ENCODE data around the gene ZG16B. TPM values are rescaled to one million over a fixed set of nuclear protein-coding genes. Genes with fewer than 3 reads are reported as not detected.

The ZG16B gene
- total and polyA plus RNA-seq, 7 donors: 0.62 TPM; not detected in 6

DNA sequence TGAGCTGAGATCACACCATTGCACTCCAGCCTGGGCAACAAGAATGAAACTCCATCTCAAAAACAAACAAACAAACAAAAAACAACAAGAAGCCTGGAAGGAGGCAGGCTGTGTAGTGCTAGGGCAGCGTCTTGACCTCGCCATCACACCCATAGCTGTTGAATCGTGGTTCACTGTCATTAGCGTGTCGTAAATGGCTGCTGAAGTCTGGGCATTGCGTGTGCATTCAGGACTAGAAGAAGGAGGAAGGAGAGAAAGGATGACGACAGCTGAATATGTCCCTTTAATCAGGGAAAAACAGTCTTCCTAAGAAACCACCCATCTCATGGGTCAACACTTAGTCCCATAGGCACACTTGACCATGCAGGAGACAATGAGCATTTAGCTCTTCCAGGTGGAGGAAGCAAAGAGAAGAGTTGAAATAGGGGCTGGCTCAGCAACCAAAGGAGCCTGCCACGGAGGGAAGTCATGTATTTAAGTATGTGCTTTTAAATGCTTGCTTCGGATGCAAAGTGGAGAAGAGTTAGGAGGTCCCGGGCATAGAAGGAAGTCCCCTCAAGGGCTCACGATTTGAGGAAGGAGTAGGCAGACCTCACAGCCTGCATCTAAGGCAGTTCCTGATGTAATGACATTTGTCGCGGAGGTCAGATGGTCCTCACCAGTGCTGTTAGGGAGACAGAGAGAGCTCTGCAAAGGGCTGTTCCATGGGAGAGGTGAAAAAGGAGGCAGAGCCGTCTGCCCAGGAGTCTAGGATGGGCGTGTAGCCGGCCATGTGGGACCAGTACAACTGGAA, 19.0 kb downstream of the ZG16B start:
- TF ChIP-seq, protein P1, sequence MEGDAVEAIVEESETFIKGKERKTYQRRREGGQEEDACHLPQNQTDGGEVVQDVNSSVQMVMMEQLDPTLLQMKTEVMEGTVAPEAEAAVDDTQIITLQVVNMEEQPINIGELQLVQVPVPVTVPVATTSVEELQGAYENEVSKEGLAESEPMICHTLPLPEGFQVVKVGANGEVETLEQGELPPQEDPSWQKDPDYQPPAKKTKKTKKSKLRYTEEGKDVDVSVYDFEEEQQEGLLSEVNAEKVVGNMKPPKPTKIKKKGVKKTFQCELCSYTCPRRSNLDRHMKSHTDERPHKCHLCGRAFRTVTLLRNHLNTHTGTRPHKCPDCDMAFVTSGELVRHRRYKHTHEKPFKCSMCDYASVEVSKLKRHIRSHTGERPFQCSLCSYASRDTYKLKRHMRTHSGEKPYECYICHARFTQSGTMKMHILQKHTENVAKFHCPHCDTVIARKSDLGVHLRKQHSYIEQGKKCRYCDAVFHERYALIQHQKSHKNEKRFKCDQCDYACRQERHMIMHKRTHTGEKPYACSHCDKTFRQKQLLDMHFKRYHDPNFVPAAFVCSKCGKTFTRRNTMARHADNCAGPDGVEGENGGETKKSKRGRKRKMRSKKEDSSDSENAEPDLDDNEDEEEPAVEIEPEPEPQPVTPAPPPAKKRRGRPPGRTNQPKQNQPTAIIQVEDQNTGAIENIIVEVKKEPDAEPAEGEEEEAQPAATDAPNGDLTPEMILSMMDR (IDR thresholded peaks at IDR 0.05): no peak
- 71 to 77% (median 71%) methylated on average over 16 of the region's 16 CpGs for WGBS, 3 donors
- intact Hi-C loops (cut with DNase I): no loop called here
- peak in 1 of 2 donors; percentile 28 for DNase-seq
- no peaks in the 10 kb centered on the region for H3K4me1 ChIP-seq
- peaks cover 0 to 55% (median 23%) of the 10 kb centered on the region in 3 donors for H3K27me3 ChIP-seq (ENCODE audit: insufficient read depth in 3 of 3, low read length in 2 of 3)
- no peak overlapping the region for H3K27ac ChIP-seq
- H3K36me3 ChIP-seq (ENCODE audit: insufficient read depth in 1 of 2, low read depth in 1 of 2): no peaks in the 10 kb centered on the region
- H3K4me3 ChIP-seq: no peak overlapping the region
- peaks cover 3% of the 10 kb centered on the region for H3K9me3 ChIP-seq
- no peak for ATAC-seq

DNA sequence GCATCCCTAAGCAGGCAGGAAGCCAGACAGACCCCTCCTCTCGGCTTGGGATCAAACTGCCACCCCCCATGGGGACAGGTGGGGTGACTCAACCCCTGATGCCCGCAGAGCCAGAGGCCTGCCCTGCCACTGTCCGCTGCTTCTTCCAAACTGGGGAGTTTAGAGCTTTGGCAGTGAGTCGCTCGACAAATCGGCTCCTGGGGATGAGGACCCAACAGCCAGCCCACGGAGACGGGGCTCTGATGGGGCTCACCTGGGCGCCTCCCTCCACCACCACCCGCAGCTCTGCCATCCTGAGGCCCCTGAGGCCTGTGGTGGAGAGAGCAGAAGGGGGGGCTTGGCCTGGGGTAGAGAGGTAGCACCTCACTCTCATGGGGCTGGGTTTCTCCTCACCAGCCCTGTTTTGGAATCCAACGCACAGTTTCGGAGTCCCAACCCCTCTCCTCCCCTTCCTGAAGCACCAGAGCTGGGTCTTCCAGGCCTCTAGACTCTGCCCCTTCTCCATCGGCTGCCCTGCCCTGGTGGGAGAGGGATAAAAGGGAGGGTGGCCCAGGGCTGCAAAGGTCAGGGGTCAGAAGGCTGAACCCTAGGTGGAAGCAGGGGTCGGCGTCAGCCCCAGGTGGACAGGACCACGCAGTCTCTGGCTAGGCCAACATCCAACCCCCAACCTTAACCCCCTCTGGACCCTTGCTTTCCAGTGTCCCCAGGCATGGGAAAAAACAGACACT, 22.1 kb downstream of the ZG16B start:
- H3K4me1 ChIP-seq: no peaks in the 10 kb centered on the region
- H3K4me3 ChIP-seq: no peak overlapping the region
- intact Hi-C loops (cut with DNase I): no loop called here
- ATAC-seq (no peak), DNase-seq (peak in 1 of 2 donors; percentile 34)
- H3K27ac ChIP-seq: no peak overlapping the region
- no peaks in the 10 kb centered on the region for H3K36me3 ChIP-seq (ENCODE audit: insufficient read depth in 1 of 2, low read depth in 1 of 2)
- peaks cover 0 to 64% (median 24%) of the 10 kb centered on the region in 3 donors for H3K27me3 ChIP-seq (ENCODE audit: insufficient read depth in 3 of 3, low read length in 2 of 3)
- 85 to 90% (median 86%) methylated on average over 14 to 16 of the region's 16 CpGs for WGBS, 3 donors
- TF ChIP-seq, protein P1 (IDR thresholded peaks at IDR 0.05): no peak
- H3K9me3 ChIP-seq: peaks cover 8% of the 10 kb centered on the region

DNA sequence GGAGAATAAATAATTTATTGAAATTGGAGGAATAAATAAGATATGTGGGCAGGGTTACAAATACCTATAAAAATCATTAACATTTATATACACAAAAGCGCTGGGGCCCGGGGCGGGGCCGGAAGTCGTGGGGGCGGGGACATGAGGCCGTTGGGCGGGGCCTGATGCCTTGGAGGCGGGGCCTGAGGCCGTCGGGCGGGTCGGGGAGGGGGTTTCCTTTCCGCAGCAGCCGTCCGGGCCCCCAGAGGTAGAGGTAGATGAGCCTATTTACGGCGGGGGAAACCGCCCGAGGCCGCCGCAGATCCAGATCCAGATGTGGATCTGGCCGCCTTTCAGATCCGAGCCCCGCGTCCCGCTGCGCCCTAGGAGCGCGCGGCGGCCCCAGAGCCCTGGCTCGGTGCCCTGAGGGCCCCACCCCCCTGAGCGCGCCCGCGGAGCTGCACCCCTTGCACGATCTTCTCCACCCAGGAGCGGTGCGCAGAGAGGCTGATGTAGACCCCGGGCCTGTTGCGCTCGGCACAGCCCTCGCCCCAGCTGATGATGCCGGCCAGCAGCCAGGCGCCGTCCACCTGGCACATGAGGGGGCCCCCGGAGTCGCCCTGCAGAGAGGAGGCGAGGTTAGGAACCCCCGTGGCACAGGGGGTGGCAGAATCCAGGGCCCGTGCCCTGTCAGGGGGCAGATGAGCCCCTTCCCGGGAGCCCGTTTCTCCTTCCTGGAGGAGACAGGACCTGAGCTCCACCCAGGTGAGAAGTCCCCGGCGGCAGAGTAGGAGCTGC, 22.8 kb downstream of the ZG16B start:
- Histone ChIP-seq H3K4me3 (no peak overlapping the region), H3K27me3 (ENCODE audit: insufficient read depth in 3 of 3, low read length in 2 of 3) (peaks cover 0 to 70% (median 26%) of the 10 kb centered on the region in 3 donors), H3K36me3 (ENCODE audit: insufficient read depth in 1 of 2, low read depth in 1 of 2) (no peaks in the 10 kb centered on the region), H3K4me1 (no peaks in the 10 kb centered on the region), H3K27ac (no peak overlapping the region), H3K9me3 (peaks cover 8% of the 10 kb centered on the region)
- intact Hi-C loops (cut with DNase I): no loop called here
- TF ChIP-seq, protein P1 (IDR thresholded peaks at IDR 0.05): no peak
- DNase-seq: peak in 1 of 2 donors; percentile 38
- WGBS, 3 donors: 41 to 48% (median 42%) methylated on average over 46 to 56 of the region's 56 CpGs
- no peak for ATAC-seq

DNA sequence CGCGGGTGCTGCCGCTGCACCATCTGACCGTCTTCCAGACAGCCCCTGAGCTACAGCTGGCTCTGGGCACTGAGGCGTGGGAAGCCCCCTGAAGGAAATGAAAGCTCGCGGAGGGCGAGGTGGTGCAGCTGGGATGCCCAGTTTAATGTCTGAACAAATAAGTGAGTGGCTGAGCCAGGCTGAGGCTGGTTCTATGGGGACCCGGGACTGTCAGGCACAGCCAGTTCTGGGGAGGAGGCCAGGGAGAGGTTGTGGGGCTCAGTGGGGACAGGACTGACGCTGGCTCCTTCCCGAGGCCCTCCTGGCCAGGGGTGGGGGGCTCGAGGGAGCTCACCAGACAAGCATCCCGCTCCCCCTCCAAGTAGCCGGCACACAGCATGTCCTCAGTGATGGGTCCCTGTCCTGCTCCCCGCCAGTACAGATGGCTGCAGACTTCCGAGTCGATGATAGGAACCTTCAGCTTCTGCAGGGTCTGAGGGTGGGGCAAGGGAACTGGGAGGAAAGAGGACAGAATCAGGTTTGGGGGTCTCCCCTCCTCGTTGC, 23.5 kb downstream of the ZG16B start:
- WGBS, 3 donors: 67 to 71% (median 69%) methylated on average over 14 to 18 of the region's 18 CpGs
- TF ChIP-seq, protein P1 (IDR thresholded peaks at IDR 0.05): no peak
- Histone ChIP-seq H3K4me3 (no peak overlapping the region), H3K9me3 (peaks cover 8% of the 10 kb centered on the region), H3K27me3 (ENCODE audit: insufficient read depth in 3 of 3, low read length in 2 of 3) (peaks cover 0 to 69% (median 31%) of the 10 kb centered on the region in 3 donors), H3K4me1 (no peaks in the 10 kb centered on the region), H3K27ac (no peak overlapping the region), H3K36me3 (ENCODE audit: insufficient read depth in 1 of 2, low read depth in 1 of 2) (no peaks in the 10 kb centered on the region)
- DNase-seq (no peak), ATAC-seq (no peak)
- intact Hi-C loops (cut with DNase I): no loop called here
